ENCODE results near the gene XAGE1B.
"Not testable (repeated sequence)": the region's sequence is repeated elsewhere in the genome, so short reads cannot be mapped to it uniquely, and the experiment has no call there.

Gene XAGE1B

DNA sequence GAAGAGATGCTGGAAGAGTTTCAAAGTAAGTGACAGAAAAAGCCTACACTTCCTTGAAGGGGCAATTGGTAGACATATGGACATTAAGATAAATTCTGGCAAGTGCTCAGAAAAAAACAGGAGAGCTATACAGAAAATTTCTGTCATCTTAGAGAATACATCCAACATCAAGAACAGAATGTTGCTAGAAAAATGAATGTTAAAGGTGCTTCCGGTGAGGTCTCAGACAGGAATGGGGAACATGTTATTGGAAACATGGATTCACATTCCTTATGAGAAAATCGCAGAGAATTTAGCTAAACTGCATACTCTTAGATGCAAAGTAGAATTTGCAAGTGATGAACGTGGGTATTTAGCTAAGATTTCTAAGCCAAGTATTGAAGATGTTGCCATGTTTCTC, 9.5 kb downstream of the XAGE1B start:
- Histone ChIP-seq H3K9me3 (ENCODE audit: control insufficient read depth, insufficient read depth, low read length) (no peaks in the 10 kb centered on the region), H3K36me3 (ENCODE audit: control insufficient read depth, low read length) (no peaks in the 10 kb centered on the region), H3K27me3 (ENCODE audit: control insufficient read depth, low read length) (no peaks in the 10 kb centered on the region), H3K79me2 (ENCODE audit: control insufficient read depth, low read length) (no peaks in the 10 kb centered on the region), H3F3A (ENCODE audit: control insufficient read depth, insufficient read depth) (no peaks in the 10 kb centered on the region), H3K27ac (ENCODE audit: low read depth, low read length) (no peak overlapping the region), H3K9me2 (replicated peaks; ENCODE audit: control insufficient read depth, low read length) (no peaks in the 10 kb centered on the region), H3K4me3 (ENCODE audit: low read length) (no peak overlapping the region), H3K4me1 (ENCODE audit: control insufficient read depth, low read length) (no peaks in the 10 kb centered on the region), H4K20me1 (ENCODE audit: control insufficient read depth, insufficient read depth, low read depth, low read length) (no peaks in the 10 kb centered on the region), H3K4me2 (ENCODE audit: low read length) (no peak overlapping the region)
- no peak for TF ChIP-seq EZH2phosphoT487 (IDR thresholded peaks at IDR 0.05; ENCODE audit: borderline replicate concordance, low read length)
- TF ChIP-seq, protein P1, sequence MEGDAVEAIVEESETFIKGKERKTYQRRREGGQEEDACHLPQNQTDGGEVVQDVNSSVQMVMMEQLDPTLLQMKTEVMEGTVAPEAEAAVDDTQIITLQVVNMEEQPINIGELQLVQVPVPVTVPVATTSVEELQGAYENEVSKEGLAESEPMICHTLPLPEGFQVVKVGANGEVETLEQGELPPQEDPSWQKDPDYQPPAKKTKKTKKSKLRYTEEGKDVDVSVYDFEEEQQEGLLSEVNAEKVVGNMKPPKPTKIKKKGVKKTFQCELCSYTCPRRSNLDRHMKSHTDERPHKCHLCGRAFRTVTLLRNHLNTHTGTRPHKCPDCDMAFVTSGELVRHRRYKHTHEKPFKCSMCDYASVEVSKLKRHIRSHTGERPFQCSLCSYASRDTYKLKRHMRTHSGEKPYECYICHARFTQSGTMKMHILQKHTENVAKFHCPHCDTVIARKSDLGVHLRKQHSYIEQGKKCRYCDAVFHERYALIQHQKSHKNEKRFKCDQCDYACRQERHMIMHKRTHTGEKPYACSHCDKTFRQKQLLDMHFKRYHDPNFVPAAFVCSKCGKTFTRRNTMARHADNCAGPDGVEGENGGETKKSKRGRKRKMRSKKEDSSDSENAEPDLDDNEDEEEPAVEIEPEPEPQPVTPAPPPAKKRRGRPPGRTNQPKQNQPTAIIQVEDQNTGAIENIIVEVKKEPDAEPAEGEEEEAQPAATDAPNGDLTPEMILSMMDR (IDR thresholded peaks at IDR 0.05; ENCODE audit: low read depth, low read length, poor library complexity, severe bottlenecking), result no peak

DNA sequence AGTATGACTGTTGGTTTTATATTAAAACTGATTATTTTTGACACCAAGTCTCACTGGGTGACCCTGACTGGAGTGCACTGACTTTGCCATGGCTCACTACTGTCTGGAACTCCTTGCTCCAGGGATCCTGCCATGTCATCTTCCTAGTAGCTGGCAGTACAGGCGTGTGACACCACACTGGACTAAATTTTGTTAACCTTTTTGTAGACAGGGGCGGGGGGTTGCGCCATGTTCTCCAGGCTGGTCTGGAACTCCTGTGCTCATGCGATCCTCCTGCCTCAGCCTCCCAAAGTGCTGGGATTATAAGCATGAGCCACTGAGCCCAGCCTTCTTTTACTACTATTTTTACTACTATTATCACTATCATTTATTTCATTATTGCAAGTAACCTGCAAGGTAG, 12.3 kb downstream of the XAGE1B start:
- H3K4me2 ChIP-seq (ENCODE audit: low read length), result no peak overlapping the region
- H3K79me2 ChIP-seq (ENCODE audit: control insufficient read depth, low read length), result no peaks in the 10 kb centered on the region
- no peaks in the 10 kb centered on the region for H3K36me3 ChIP-seq (ENCODE audit: control insufficient read depth, low read length)
- no peak overlapping the region for H3K27ac ChIP-seq (ENCODE audit: low read depth, low read length)
- H3F3A ChIP-seq (ENCODE audit: control insufficient read depth, insufficient read depth), result no peaks in the 10 kb centered on the region
- no peaks in the 10 kb centered on the region for H3K4me1 ChIP-seq (ENCODE audit: control insufficient read depth, low read length)
- H3K9me2 ChIP-seq (replicated peaks; ENCODE audit: control insufficient read depth, low read length), result no peaks in the 10 kb centered on the region
- no peak overlapping the region for H3K4me3 ChIP-seq (ENCODE audit: low read length)
- no peaks in the 10 kb centered on the region for H4K20me1 ChIP-seq (ENCODE audit: control insufficient read depth, insufficient read depth, low read depth, low read length)
- TF ChIP-seq EZH2phosphoT487 (IDR thresholded peaks at IDR 0.05; ENCODE audit: borderline replicate concordance, low read length), result no peak
- H3K9me3 ChIP-seq (ENCODE audit: control insufficient read depth, insufficient read depth, low read length), result no peaks in the 10 kb centered on the region
- H3K27me3 ChIP-seq (ENCODE audit: control insufficient read depth, low read length), result no peaks in the 10 kb centered on the region

DNA sequence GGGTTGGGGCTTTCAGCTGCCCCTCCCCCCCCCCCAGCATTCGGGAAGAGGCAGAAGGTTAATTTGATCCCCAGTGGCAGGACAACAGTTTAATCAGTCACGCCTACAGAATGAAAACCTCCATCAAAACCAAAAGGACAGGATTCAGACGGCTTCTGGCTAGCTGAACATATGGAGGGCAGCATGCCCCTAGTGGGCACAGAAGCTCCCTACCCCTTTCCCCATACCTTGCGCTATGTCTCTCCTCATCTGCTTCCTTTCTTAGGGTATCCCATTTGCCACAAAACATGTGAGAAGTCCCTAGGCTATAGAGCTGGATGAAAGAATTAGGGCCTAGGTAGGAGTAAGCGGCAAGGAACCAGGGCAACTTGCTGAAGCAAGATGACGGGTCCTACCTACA, 15.5 kb downstream of the XAGE1B start:
- H3K36me3 ChIP-seq (ENCODE audit: control insufficient read depth, low read length); H3K27me3 ChIP-seq (ENCODE audit: control insufficient read depth, low read length); H4K20me1 ChIP-seq (ENCODE audit: control insufficient read depth, insufficient read depth, low read depth, low read length); H3K4me1 ChIP-seq (ENCODE audit: control insufficient read depth, low read length); H3K79me2 ChIP-seq (ENCODE audit: control insufficient read depth, low read length); H3K27ac ChIP-seq (ENCODE audit: low read depth, low read length); H3K4me2 ChIP-seq (ENCODE audit: low read length); H3K4me3 ChIP-seq (ENCODE audit: low read length); H3F3A ChIP-seq (ENCODE audit: control insufficient read depth, insufficient read depth); H3K9me3 ChIP-seq (ENCODE audit: control insufficient read depth, insufficient read depth, low read length); H3K9me2 ChIP-seq (replicated peaks; ENCODE audit: control insufficient read depth, low read length): not testable (repeated sequence)

DNA sequence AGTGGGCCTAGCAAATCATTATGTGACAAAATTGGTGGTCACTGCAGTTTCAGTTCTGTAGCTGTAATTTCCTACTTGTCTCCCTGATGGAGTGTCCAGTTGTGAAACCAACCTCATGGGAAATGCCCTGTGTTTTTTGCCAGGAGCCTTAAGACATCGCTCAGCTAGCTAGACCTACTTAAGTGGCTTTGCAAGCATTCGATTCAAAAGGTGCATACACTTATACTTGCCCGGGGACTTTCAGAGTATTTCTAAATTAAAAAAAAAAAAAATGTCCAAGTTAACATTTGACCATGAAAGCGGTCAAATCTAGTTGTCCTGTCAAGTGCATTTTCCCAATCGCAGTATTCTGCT, 20.5 kb downstream of the XAGE1B start:
- H3K4me3 ChIP-seq (ENCODE audit: low read length); H3F3A ChIP-seq (ENCODE audit: control insufficient read depth, insufficient read depth); H3K27me3 ChIP-seq (ENCODE audit: control insufficient read depth, low read length); H3K27ac ChIP-seq (ENCODE audit: low read depth, low read length); H3K79me2 ChIP-seq (ENCODE audit: control insufficient read depth, low read length); H3K36me3 ChIP-seq (ENCODE audit: control insufficient read depth, low read length); H3K4me2 ChIP-seq (ENCODE audit: low read length); H3K9me2 ChIP-seq (replicated peaks; ENCODE audit: control insufficient read depth, low read length); H3K9me3 ChIP-seq (ENCODE audit: control insufficient read depth, insufficient read depth, low read length); H4K20me1 ChIP-seq (ENCODE audit: control insufficient read depth, insufficient read depth, low read depth, low read length); H3K4me1 ChIP-seq (ENCODE audit: control insufficient read depth, low read length): not testable (repeated sequence)

DNA sequence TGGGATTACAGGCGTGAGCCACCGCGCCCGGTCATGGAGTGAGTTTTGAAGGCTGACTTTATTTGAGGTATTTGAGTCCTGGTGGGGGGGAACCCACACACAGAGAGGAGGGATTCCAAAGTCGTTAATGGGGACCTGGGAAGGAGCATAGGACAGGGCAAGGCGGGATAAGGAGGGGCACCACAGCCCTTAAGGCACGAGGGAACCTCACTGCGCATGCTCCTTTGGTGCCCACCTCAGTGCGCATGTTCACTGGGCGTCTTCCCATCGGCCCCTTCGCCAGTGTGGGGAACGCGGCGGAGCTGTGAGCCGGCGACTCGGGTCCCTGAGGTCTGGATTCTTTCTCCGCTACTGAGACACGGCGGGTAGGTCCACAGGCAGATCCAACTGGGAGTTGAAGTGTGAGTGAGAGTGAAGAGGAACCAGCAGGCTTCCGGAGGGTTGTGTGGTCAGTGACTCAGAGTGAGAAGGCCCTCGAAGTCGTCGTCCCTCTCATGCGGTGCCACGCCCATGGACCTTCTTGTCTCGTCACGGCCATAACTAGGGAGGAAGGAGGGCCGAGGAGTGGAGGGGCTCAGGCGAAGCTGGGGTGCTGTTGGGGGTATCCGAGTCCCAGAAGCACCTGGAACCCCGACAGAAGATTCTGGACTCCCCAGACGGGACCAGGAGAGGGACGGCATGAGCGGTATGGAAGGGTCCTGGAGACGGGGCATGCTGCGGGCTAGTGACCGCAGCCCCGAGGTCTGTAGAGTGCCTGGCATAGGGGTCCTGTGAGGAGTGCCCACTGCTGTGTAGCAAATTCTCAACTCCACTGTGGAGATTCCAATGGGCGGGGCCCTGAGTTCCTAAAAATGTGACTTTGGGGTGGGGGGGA, 21.1 kb downstream of the XAGE1B start, which contains the start of gene XAGE1A:
Gene XAGE1A, plus strand, starts transcription at position 264 of the 874 bp plus-strand sequence. CDS start 1,554 bp downstream, outside the sequence.
- not testable (repeated sequence) for H3F3A ChIP-seq (ENCODE audit: control insufficient read depth, insufficient read depth); H3K27me3 ChIP-seq (ENCODE audit: control insufficient read depth, low read length); H3K27ac ChIP-seq (ENCODE audit: low read depth, low read length); H3K4me2 ChIP-seq (ENCODE audit: low read length); H3K36me3 ChIP-seq (ENCODE audit: control insufficient read depth, low read length); H3K4me1 ChIP-seq (ENCODE audit: control insufficient read depth, low read length); H3K9me3 ChIP-seq (ENCODE audit: control insufficient read depth, insufficient read depth, low read length); H4K20me1 ChIP-seq (ENCODE audit: control insufficient read depth, insufficient read depth, low read depth, low read length); H3K9me2 ChIP-seq (replicated peaks; ENCODE audit: control insufficient read depth, low read length); H3K4me3 ChIP-seq (ENCODE audit: low read length); H3K79me2 ChIP-seq (ENCODE audit: control insufficient read depth, low read length)

DNA sequence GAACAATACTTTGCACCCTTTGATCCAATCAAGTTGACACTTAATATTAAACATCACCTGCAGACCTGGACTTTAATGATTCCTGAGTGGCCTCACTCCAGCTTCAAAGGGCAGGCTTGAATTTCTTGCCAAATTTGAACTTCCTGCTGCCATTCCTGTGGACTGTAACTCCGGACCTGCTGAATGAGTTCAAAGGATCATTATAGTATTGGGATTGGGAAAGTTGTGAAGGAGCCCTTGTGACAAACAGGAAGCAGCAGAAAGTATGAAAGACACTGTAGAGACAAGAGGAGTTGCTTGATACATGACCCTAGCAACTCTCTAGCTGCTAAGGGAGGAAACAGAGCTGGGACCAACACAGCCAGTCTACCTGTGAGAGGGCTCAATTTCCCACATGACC, 45.6 kb downstream of the XAGE1B start:
- not testable (repeated sequence) for H3K27ac ChIP-seq (ENCODE audit: low read depth, low read length); H3K9me3 ChIP-seq (ENCODE audit: control insufficient read depth, insufficient read depth, low read length); H4K20me1 ChIP-seq (ENCODE audit: control insufficient read depth, insufficient read depth, low read depth, low read length); H3K4me3 ChIP-seq (ENCODE audit: low read length); H3K36me3 ChIP-seq (ENCODE audit: control insufficient read depth, low read length); H3K4me2 ChIP-seq (ENCODE audit: low read length); H3K79me2 ChIP-seq (ENCODE audit: control insufficient read depth, low read length); H3K27me3 ChIP-seq (ENCODE audit: control insufficient read depth, low read length); H3K9me2 ChIP-seq (replicated peaks; ENCODE audit: control insufficient read depth, low read length); H3F3A ChIP-seq (ENCODE audit: control insufficient read depth, insufficient read depth); H3K4me1 ChIP-seq (ENCODE audit: control insufficient read depth, low read length)

Measured in DOHH2 (cell line).